Measurements from ENCODE around the gene MMP14. TPM values are rescaled to one million over a fixed set of nuclear protein-coding genes. Genes with fewer than 3 reads are reported as not detected.

The MMP14 gene
- total RNA-seq, 2 experiments from 2014 or later: 2.6 to 2.9 TPM

DNA sequence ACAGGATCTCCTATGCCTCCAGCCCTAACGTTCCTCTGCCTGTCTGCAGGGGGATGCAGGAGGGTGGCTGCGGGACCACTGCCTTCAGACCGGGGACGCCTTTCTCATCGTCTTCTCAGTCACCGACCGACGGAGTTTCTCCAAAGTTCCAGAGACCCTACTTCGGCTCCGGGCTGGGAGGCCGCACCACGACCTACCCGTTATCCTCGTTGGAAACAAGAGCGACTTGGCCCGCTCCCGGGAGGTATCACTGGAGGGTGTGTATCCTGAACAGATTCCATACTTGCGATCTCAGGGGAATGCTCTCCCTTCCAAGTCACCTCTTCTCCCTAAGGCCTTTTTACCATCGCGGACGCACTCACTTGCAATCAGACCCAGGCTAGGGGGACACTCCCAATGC lies 49.6 kb downstream of the MMP14 start:
- Mint-ChIP-seq H3K27ac (peak overlapping the region; percentile 93), H3K9me3 (no peaks in the 10 kb centered on the region), H3K4me3 (peak overlapping the region; percentile 73), H3K36me3 (ENCODE audit: low read depth) (peaks cover 10% of the 10 kb centered on the region), H3K4me1 (ENCODE audit: low read depth) (peaks cover 76% of the 10 kb centered on the region), H3K27me3 (no peaks in the 10 kb centered on the region)
- ATAC-seq (ENCODE audit: poor library complexity) (no peak), DNase-seq (peak in 1 of 14 experiments; percentile 30)
- TF ChIP-seq, protein P1, sequence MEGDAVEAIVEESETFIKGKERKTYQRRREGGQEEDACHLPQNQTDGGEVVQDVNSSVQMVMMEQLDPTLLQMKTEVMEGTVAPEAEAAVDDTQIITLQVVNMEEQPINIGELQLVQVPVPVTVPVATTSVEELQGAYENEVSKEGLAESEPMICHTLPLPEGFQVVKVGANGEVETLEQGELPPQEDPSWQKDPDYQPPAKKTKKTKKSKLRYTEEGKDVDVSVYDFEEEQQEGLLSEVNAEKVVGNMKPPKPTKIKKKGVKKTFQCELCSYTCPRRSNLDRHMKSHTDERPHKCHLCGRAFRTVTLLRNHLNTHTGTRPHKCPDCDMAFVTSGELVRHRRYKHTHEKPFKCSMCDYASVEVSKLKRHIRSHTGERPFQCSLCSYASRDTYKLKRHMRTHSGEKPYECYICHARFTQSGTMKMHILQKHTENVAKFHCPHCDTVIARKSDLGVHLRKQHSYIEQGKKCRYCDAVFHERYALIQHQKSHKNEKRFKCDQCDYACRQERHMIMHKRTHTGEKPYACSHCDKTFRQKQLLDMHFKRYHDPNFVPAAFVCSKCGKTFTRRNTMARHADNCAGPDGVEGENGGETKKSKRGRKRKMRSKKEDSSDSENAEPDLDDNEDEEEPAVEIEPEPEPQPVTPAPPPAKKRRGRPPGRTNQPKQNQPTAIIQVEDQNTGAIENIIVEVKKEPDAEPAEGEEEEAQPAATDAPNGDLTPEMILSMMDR (IDR thresholded peaks at IDR 0.05): no peak
- POLR2A ChIA-PET: interaction anchor here (1.0 to 8.8 kb wide), 8 partner anchors 10 to 316 kb away, joined by 3 to 97 read pairs (median 8); partner anchors contain the start of genes ACIN1, C14orf119, LRP10 and PRMT5
- Histone ChIP-seq H3K36me3 (ENCODE audit: insufficient read depth, low read length) (no peaks in the 10 kb centered on the region), H3K4me3 (ENCODE audit: low read length) (peak overlapping the region; percentile 71), H3K9me3 (ENCODE audit: control insufficient read depth in 1 of 2, insufficient read depth in 1 of 2, low read length in 2 of 2) (no peaks in the 10 kb centered on the region), H3K27ac (ENCODE audit: low read depth in 1 of 2, low read length in 2 of 2) (peak overlapping the region in 1 of 2 donors; percentile 65), H3K4me1 (ENCODE audit: insufficient read depth, low read length) (peaks cover 67% of the 10 kb centered on the region), H3K27me3 (ENCODE audit: control insufficient read depth in 1 of 2, insufficient read depth in 2 of 2, low read length in 2 of 2) (no peaks in the 10 kb centered on the region)
- CTCF ChIA-PET: interaction anchor here (0.9 to 6.1 kb wide), 9 partner anchors 11 to 149 kb away, joined by 3 to 67 read pairs (median 3); partner anchors contain the start of genes LRP10, PSMB5 and RBM23
- intact Hi-C loops (cut with DNase I, micrococcal nuclease): loop anchor here in 1 of 2 experiments (2.0 kb wide), 1 partner anchor 13 kb away; no protein-coding TSS in a partner anchor

DNA sequence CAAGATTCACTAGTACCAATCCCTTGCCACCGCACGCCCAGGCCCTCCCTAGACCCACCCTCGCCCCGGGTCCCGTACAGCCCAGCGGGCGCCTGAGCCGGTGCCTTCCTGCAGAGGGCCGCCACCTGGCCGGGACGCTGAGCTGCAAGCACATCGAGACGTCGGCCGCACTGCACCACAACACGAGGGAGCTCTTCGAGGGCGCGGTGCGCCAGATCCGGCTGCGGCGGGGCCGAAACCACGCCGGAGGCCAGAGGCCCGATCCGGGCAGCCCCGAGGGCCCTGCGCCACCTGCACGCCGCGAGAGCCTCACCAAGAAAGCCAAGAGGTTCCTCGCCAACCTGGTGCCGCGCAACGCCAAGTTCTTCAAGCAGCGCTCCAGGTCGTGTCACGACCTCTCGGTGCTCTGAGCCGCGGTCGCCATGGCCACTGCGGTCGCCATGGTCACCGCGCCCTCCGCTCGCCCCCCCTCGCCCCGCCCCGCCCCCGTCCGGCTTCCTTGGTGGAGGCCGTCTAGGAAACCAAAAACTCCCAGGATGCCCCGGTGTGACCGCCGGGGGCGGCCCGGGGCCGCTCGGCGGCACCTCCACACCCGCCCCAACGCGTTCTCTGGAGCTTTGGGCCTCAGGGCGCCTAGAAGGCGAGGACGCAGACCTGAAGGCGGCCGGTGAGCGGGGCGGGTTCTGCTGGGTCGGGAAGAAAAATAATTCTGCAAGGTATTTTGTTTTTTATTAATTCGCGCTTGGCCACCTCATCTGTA lies 50.3 kb downstream of the MMP14 start:
- Mint-ChIP-seq H3K36me3 (ENCODE audit: low read depth) (peaks cover 10% of the 10 kb centered on the region), H3K27me3 (no peaks in the 10 kb centered on the region), H3K4me3 (peak overlapping the region; percentile 95), H3K9me3 (no peaks in the 10 kb centered on the region), H3K4me1 (ENCODE audit: low read depth) (peaks cover 75% of the 10 kb centered on the region), H3K27ac (peak overlapping the region; percentile 93)
- DNase-seq (peak; percentile 59 to 90 (median 75)), ATAC-seq (ENCODE audit: poor library complexity) (peak; percentile 63)
- H3K27me3 ChIP-seq (ENCODE audit: control insufficient read depth in 1 of 2, insufficient read depth in 2 of 2, low read length in 2 of 2): no peaks in the 10 kb centered on the region
- no peaks in the 10 kb centered on the region for H3K36me3 ChIP-seq (ENCODE audit: insufficient read depth, low read length)
- H3K27ac ChIP-seq (ENCODE audit: low read depth in 1 of 2, low read length in 2 of 2): peak overlapping the region; percentile 65 to 84
- no peaks in the 10 kb centered on the region for H3K9me3 ChIP-seq (ENCODE audit: control insufficient read depth in 1 of 2, insufficient read depth in 1 of 2, low read length in 2 of 2)
- peak overlapping the region; percentile 71 for H3K4me3 ChIP-seq (ENCODE audit: low read length)
- ChIA-PET POLR2A (interaction anchor here (1.0 to 8.8 kb wide), 11 partner anchors 9 to 316 kb away, joined by 3 to 97 read pairs (median 5); partner anchors contain the start of genes ACIN1, C14orf119, LRP10 and PRMT5), CTCF (interaction anchor here (0.6 to 6.1 kb wide), 14 partner anchors 10 to 317 kb away, joined by 3 to 67 read pairs (median 3); partner anchors contain the start of genes LRP10, PSMB5 and RBM23)
- TF ChIP-seq, protein P1 (IDR thresholded peaks at IDR 0.05): peak; percentile 33
- intact Hi-C loops (cut with DNase I, micrococcal nuclease): loop anchor here (1.0 to 2.0 kb wide), 3 partner anchors 14 to 962 kb away; no protein-coding TSS in a partner anchor
- peaks cover 67% of the 10 kb centered on the region for H3K4me1 ChIP-seq (ENCODE audit: insufficient read depth, low read length)

DNA sequence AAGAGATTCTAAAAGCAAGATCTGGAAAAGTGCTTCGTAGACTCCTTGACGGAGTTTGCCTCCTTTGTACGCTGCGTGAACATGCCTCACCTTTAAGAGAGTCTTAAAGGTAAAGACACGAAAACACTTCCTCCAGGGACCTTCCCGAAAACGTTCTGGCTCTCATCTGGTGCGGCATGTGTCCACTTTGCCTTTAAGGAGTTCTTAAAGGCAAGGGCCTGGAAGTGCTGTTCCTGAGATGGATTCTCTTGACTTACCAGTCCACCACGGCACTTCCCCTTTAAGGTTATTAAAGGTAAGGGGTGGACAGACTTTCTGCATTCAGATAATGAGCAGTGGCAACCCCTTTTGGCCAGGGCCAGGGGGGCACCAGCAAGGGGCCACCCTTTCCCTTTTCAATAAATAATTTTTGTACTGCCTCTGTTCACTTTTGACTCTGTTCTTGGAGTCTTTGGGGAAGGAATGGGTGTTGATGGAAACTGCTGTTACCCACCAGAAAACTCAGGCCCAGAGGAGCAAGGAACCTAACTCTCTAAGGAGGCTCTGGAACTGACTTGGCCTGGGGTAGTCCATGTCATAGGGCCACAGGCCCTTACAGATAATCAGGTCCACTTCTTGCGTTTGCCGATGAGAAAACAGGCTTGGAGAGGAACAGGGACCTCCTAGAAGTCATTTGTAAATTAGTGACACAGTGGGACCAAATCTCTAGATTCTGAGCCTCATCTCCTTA lies 51.0 kb downstream of the MMP14 start:
- Mint-ChIP-seq H3K27ac (peak overlapping the region; percentile 93), H3K4me3 (peak overlapping the region; percentile 95), H3K36me3 (ENCODE audit: low read depth) (peaks cover 10% of the 10 kb centered on the region), H3K9me3 (no peaks in the 10 kb centered on the region), H3K27me3 (no peaks in the 10 kb centered on the region), H3K4me1 (ENCODE audit: low read depth) (peaks cover 69% of the 10 kb centered on the region)
- ChIA-PET POLR2A (interaction anchor here (0.8 to 8.8 kb wide), 13 partner anchors 9 to 317 kb away, joined by 3 to 97 read pairs (median 5); partner anchors contain the start of genes ACIN1, C14orf119, LRP10 and OXA1L), CTCF (interaction anchor here (0.7 to 6.1 kb wide), 13 partner anchors 11 to 317 kb away, joined by 3 to 67 read pairs (median 5); partner anchors contain the start of genes LRP10, PRMT5 and RBM23)
- ATAC-seq (ENCODE audit: poor library complexity): peak; percentile 50
- no peaks in the 10 kb centered on the region for H3K9me3 ChIP-seq (ENCODE audit: control insufficient read depth in 1 of 2, insufficient read depth in 1 of 2, low read length in 2 of 2)
- TF ChIP-seq, protein P1 (IDR thresholded peaks at IDR 0.05): no peak
- peak overlapping the region; percentile 65 to 84 for H3K27ac ChIP-seq (ENCODE audit: low read depth in 1 of 2, low read length in 2 of 2)
- no peaks in the 10 kb centered on the region for H3K27me3 ChIP-seq (ENCODE audit: control insufficient read depth in 1 of 2, insufficient read depth in 2 of 2, low read length in 2 of 2)
- intact Hi-C loops (cut with DNase I, micrococcal nuclease): loop anchor here (1.0 to 2.0 kb wide), 3 partner anchors 15 to 963 kb away; no protein-coding TSS in a partner anchor
- no peaks in the 10 kb centered on the region for H3K36me3 ChIP-seq (ENCODE audit: insufficient read depth, low read length)
- H3K4me1 ChIP-seq (ENCODE audit: insufficient read depth, low read length): peaks cover 67% of the 10 kb centered on the region
- peak in 11 of 14 experiments; percentile 20 to 82 (median 28) for DNase-seq
- peak overlapping the region; percentile 71 for H3K4me3 ChIP-seq (ENCODE audit: low read length)
